ENCODE results near the gene ANKUB1.

GRCh38 chr3:149816311-149816710 lies 24.0 kb upstream of the ANKUB1 start:
- TF ChIP-seq POLR2A (IDR thresholded peaks at IDR 0.05) (no peak), CTCF (IDR thresholded peaks at IDR 0.05 in 8 of 11, conservative IDR thresholded peaks at IDR 0.05 in 3 of 11) (no peak), POLR2AphosphoS5 (IDR thresholded peaks at IDR 0.05) (no peak)

Data from spleen (tissue), 7 donors.